A549 (cell line): ENCODE data around the gene MCM5. TPM values are rescaled to one million over a fixed set of nuclear protein-coding genes. Genes with fewer than 3 reads are reported as not detected.

ENCODE experiments used
- ATAC-seq, 2 experiments: fragments of 200-7000 bp in 1 of 2; fragments of >200 bp in 1 of 2; cut with Nextera tagmentation in 1 of 2; cut with Tn5 transposase in 1 of 2; 3 replicates each; pipeline versions ENCODE4 v1.8.0 to v1.9.1; 2018 to 2020; ENCODE audit warnings: mild to moderate bottlenecking in 1 of 2, moderate library complexity in 1 of 2
- CTCF ChIA-PET: fragments of 300-600 bp; sonication (Branson Sonifier 250); formaldehyde crosslinking; extraction: SDS; loops from one replicate; lab custom pipeline; 2021; ENCODE audit warnings: antibody characterized with exemption, inconsistent platforms; lab: Yijun Ruan, JAX
- POLR2A ChIA-PET: fragments of 350-600 bp; formaldehyde crosslinking; extraction: SDS; loops from one replicate; lab custom pipeline; 2021; ENCODE audit warnings: antibody characterized with exemption, inconsistent platforms; lab: Yijun Ruan, JAX
- DNase-seq, 2 experiments: peaks; one replicate each; pipeline versions ENCODE4 v3.0.0 to v3.0.0-alpha.2; 2011 to 2016; ENCODE audit warnings: low read depth in 1 of 2, low spot score in 1 of 2
- FAIRE-seq: peaks from 2 replicates; lab custom pipeline; 2011; peaks lifted over from hg19 to GRCh38; lab: Jason Lieb, UNC
- H3K27ac ChIP-seq, 2 experiments: fragments of >200 bp; sonication (Bioruptor Twin); formaldehyde crosslinking; 3 replicates each; pipeline ENCODE4 v1.5.1; 2016 to 2017
- H3K4me1 ChIP-seq: fragments of >200 bp; sonication (Bioruptor Twin); formaldehyde crosslinking; 3 replicates; pipeline ENCODE4 v1.6.1; 2016
- H3K4me2 ChIP-seq: fragments of >200 bp; sonication (Bioruptor Twin); formaldehyde crosslinking; 3 replicates; pipeline ENCODE4 v1.6.1; 2016
- H3K4me3 ChIP-seq: fragments of >200 bp; sonication (Bioruptor Twin); formaldehyde crosslinking; 3 replicates; pipeline ENCODE4 v1.5.1; 2016
- H3K9me3 ChIP-seq: fragments of >200 bp; sonication (Bioruptor Twin); formaldehyde crosslinking; 3 replicates; pipeline ENCODE4 v1.6.1; 2016
- ATOH8 ChIP-seq: fragments of 250-450 bp; sonication (Bioruptor Pico); IDR thresholded peaks from 2 replicates; pipeline ENCODE4 v1.5.0; 2020; ENCODE audit warnings: low read depth, mild to moderate bottlenecking, moderate library complexity
- CBX8 ChIP-seq: fragments of 200-600 bp; sonication (generic); IDR thresholded peaks from 2 replicates; pipeline ENCODE4 v1.6.1; 2016
- CEBPB ChIP-seq, 2 experiments: fragments of >200 bp in 1 of 2; sonication (Bioruptor Twin) in 1 of 2; formaldehyde crosslinking in 1 of 2; IDR thresholded peaks; 2 replicates each; pipeline ENCODE4 v1.6.1; 2012 to 2016
- EHMT2 ChIP-seq: fragments of 200-600 bp; sonication (generic); IDR thresholded peaks from 2 replicates; pipeline ENCODE4 v1.6.1; 2016; ENCODE audit warnings: antibody characterized with exemption, low read depth, mild to moderate bottlenecking, moderate library complexity
- ELK1 ChIP-seq: fragments of 150-350 bp; IDR thresholded peaks from 2 replicates; pipeline ENCODE4 v1.6.1; 2014; ENCODE audit warnings: low read depth, mild to moderate bottlenecking, low read length
- EP300 ChIP-seq, 2 experiments: fragments of >200 bp; sonication (Bioruptor Twin); formaldehyde crosslinking; IDR thresholded peaks; 2 replicates in 1 of 2; 3 replicates in 1 of 2; pipeline ENCODE4 v1.6.1; 2016 to 2017
- GATA3 ChIP-seq: IDR thresholded peaks from 2 replicates; pipeline ENCODE4 v1.6.1; 2012; ENCODE audit warnings: borderline replicate concordance
- HES2 ChIP-seq: fragments of >200 bp; sonication (Bioruptor Twin); formaldehyde crosslinking; IDR thresholded peaks from 2 replicates; pipeline ENCODE4 v1.6.1; 2016
- HEYL ChIP-seq: fragments of 250-450 bp; sonication (Bioruptor Pico); IDR thresholded peaks from 2 replicates; pipeline ENCODE4 v1.8.0; 2021; ENCODE audit warnings: mild to moderate bottlenecking, moderate library complexity
- HOXB13 ChIP-seq: fragments of 250-450 bp; sonication (Bioruptor Pico); IDR thresholded peaks from 2 replicates; pipeline ENCODE4 v1.5.0; 2020; ENCODE audit warnings: low read depth, mild to moderate bottlenecking, moderate library complexity
- HOXB5 ChIP-seq: fragments of 250-450 bp; sonication (Bioruptor Pico); IDR thresholded peaks from 2 replicates; pipeline ENCODE4 v1.5.0; 2020; ENCODE audit warnings: mild to moderate bottlenecking, moderate library complexity
- JUN ChIP-seq, 2 experiments: fragments of >200 bp; sonication (Bioruptor Twin); formaldehyde crosslinking; IDR thresholded peaks; 2 replicates in 1 of 2; 3 replicates in 1 of 2; pipeline ENCODE4 v1.6.1; 2016 to 2017
- MYC ChIP-seq: IDR thresholded peaks from 2 replicates; pipeline ENCODE4 v1.6.1; 2012; ENCODE audit warnings: mild to moderate bottlenecking, inconsistent platforms, low read length, improper control_type of control experiment, borderline replicate concordance
- POLR2A ChIP-seq: IDR thresholded peaks from 2 replicates; pipeline ENCODE4 v1.6.1; 2012; ENCODE audit warnings: mild to moderate bottlenecking, low read length
- REST ChIP-seq: fragments of 200-600 bp; sonication (generic); IDR thresholded peaks from 2 replicates; pipeline ENCODE4 v1.6.1; 2016; ENCODE audit warnings: antibody characterized with exemption, mild to moderate bottlenecking, moderate library complexity
- ZNF302 ChIP-seq: fragments of 250-450 bp; sonication (Bioruptor Pico); IDR thresholded peaks from 2 replicates; pipeline ENCODE4 v1.9.0; 2021; ENCODE audit warnings: inconsistent platforms, mild to moderate bottlenecking, moderate library complexity
- WGBS: methylation state at CpG from one replicate; pipeline ENCODE4 v1.1.6; 2017; ENCODE audit errors: missing lambda C conversion rate; 5-methylcytosine and 5-hydroxymethylcytosine counted together
- polyA plus RNA-seq, 4 experiments: library from polyadenylated mRNA; depleted of rRNA in 3 of 4; stranded (reverse); fragments of >200 nt; fragmentation: RNase III in 1 of 4; extraction: RNeasy Plus Mini Kit Qiagen cat#74134 plus additional on column Dnase treatment in 1 of 4; gene quantifications; 2 replicates in 3 of 4; 3 replicates in 1 of 4; pipeline ENCODE4 v1.2.3, GENCODE V29; 2011 to 2017

Gene MCM5
- polyA plus RNA-seq, 2 of the 4 experiments (the other 2 are of a cell fraction) = 50.2 to 94.4 TPM

- H3K27ac ChIP-seq = no peak overlapping the region
- H3K9me3 ChIP-seq = no peaks in the 10 kb centered on the region
- H3K4me3 ChIP-seq = no peak overlapping the region
- H3K4me1 ChIP-seq = peaks cover 16% of the 10 kb centered on the region
- no peak for ATAC-seq
- FAIRE-seq = no peak
- POLR2A ChIA-PET = no interaction called here
- no peak overlapping the region for H3K4me2 ChIP-seq
- WGBS = 82% methylated on average over 6 of the region's 6 CpGs
- no peak for DNase-seq
- TF ChIP-seq HOXB13 (CRISPR knock-in tag) (no peak), ATOH8 (CRISPR knock-in tag) (no peak), HOXB5 (CRISPR knock-in tag) (no peak), REST (no peak), EHMT2 (no peak), EP300 (IDR thresholded peaks at IDR 0.05) (no peak), POLR2A (no peak), MYC (no peak), GATA3 (no peak), ELK1 (no peak), ZNF302 (CRISPR knock-in tag) (no peak), CEBPB (IDR thresholded peaks at IDR 0.05) (no peak)
- CTCF ChIA-PET = interaction anchor here (0.7 kb wide), 2 partner anchors 11 to 981 kb away, joined by 3 to 5 read pairs; no protein-coding TSS in a partner anchor
Measured at GRCh38 chr22:35442471-35442870, 42.5 kb downstream of the MCM5 start.

- no peak overlapping the region for H3K27ac ChIP-seq
- no peak for FAIRE-seq
- DNase-seq = no peak
- POLR2A ChIA-PET = no interaction called here
- WGBS = 78% methylated on average over 6 of the region's 6 CpGs
- no peak for ATAC-seq
- CTCF ChIA-PET = interaction anchor here (0.7 kb wide), 1 partner anchor 12 kb away, joined by 3 read pairs; no protein-coding TSS in a partner anchor
- H3K4me1 ChIP-seq = peaks cover 20% of the 10 kb centered on the region
- no peak for TF ChIP-seq JUN (IDR thresholded peaks at IDR 0.05)
- no peak for TF ChIP-seq HES2
- no peak for TF ChIP-seq CBX8
- no peak for TF ChIP-seq HEYL
- TF ChIP-seq HOXB13 (CRISPR knock-in tag) = no peak
- H3K4me3 ChIP-seq = no peak overlapping the region
- no peaks in the 10 kb centered on the region for H3K9me3 ChIP-seq
- no peak overlapping the region for H3K4me2 ChIP-seq
Measured at GRCh38 chr22:35443338-35443737, 43.4 kb downstream of the MCM5 start.
